Measurements from ENCODE around the gene PYHIN1. TPM values are rescaled to one million over a fixed set of nuclear protein-coding genes. Genes with fewer than 3 reads are reported as not detected.

The PYHIN1 gene
- total and polyA plus RNA-seq, 2 of the 4 experiments (the other 2 are of a cell fraction) = not detected

DNA sequence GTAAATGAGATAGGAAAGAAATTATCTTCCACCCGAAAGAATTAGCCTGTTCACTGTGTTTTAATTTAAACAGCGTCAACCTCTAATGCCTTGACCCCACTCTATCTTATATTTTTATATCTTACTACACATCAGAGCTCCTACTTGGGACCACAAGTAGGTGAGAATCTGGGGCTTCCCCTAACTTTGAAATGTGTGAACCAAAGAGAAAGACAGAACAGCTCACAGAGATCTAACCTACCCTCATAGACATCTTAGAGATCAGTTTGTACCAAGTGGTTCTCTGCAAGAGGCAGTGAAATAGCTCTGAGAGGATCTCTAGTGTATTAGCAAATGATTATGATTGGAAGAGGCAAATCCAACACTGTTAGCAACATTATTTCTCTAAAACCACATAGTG is 47.4 kb downstream of the PYHIN1 start:
- WGBS, 2 experiments (ENCODE audit: extremely low coverage in 2 of 2, insufficient read length in 1 of 2) = no CpG with 5 or more reads among the region's 2 CpGs
- Histone ChIP-seq H2AK5ac (ENCODE audit: low read depth, low read length) (no peak overlapping the region), H2AK9ac (replicated peaks; ENCODE audit: low read depth, low read length, poor library complexity) (no peak overlapping the region), H3K4me2 (ENCODE audit: low read depth, low read length) (no peak overlapping the region), H3K9me1 (ENCODE audit: insufficient read depth, low read length) (no peaks in the 10 kb centered on the region), H3K9me3 (ENCODE audit: control insufficient read depth, insufficient read depth, low read length) (no peaks in the 10 kb centered on the region), H3K56ac (ENCODE audit: extremely low read depth, insufficient read depth, low read length) (no peak overlapping the region), H2AFZ (replicated peaks; ENCODE audit: low read length, poor library complexity) (no peak overlapping the region), H4K20me1 (ENCODE audit: insufficient read depth, low read length) (no peaks in the 10 kb centered on the region), H3K36me3 (ENCODE audit: control insufficient read depth, insufficient read depth, low read length) (no peaks in the 10 kb centered on the region), H3K23ac (ENCODE audit: low read depth, low read length) (no peak overlapping the region), H2BK15ac (ENCODE audit: low read depth, low read length) (no peak overlapping the region), H3K4me3 (ENCODE audit: insufficient read depth, low read depth, low read length) (no peak overlapping the region), H4K8ac (ENCODE audit: low read depth in 2 of 2, low read length in 2 of 2) (no peak overlapping the region), H3K4me1 (ENCODE audit: control insufficient read depth, insufficient read depth, low read length) (no peaks in the 10 kb centered on the region), H2BK5ac (ENCODE audit: low read depth, low read length, poor library complexity, severe bottlenecking) (no peak overlapping the region), H3K9ac (ENCODE audit: low read depth, low read length) (no peak overlapping the region), H3K18ac (ENCODE audit: low read depth, low read length) (no peak overlapping the region), H3K27me3 (ENCODE audit: control insufficient read depth, insufficient read depth, low read length) (no peaks in the 10 kb centered on the region), H3K4ac (ENCODE audit: low read depth, low read length) (no peak overlapping the region), H3K79me1 (ENCODE audit: low read depth in 1 of 2, low read length in 2 of 2) (no peaks in the 10 kb centered on the region), H3K27ac (ENCODE audit: insufficient read depth, low read length) (no peak overlapping the region), H4K5ac (ENCODE audit: low read depth, low read length) (no peak overlapping the region), H3K14ac (replicated peaks; ENCODE audit: low read depth, low read length) (no peak overlapping the region), H2BK120ac (ENCODE audit: low read depth, low read length) (no peak overlapping the region), H4K91ac (ENCODE audit: insufficient read depth, low read depth, low read length) (no peak overlapping the region), H2BK20ac (ENCODE audit: low read depth, low read length) (no peak overlapping the region)
- BruUV-seq (replicated peaks) = no TSS peak
- ATAC-seq (ENCODE audit: low read depth) (no peak), DNase-seq (no peak)
- in situ Hi-C loops (cut with MboI; ENCODE audit: low sequenced_read_pairs) (no loop called here), intact Hi-C loops (cut with micrococcal nuclease) (no loop called here), dilution Hi-C loops (cut with HindIII; ENCODE audit: low sequenced_read_pairs, unreplicated experiment) (no loop called here)
- CTCF ChIA-PET = interaction anchor here (0.6 kb wide), 1 partner anchor 1183 kb away, joined by 3 read pairs; no protein-coding TSS in a partner anchor
- TF ChIP-seq, protein P1, sequence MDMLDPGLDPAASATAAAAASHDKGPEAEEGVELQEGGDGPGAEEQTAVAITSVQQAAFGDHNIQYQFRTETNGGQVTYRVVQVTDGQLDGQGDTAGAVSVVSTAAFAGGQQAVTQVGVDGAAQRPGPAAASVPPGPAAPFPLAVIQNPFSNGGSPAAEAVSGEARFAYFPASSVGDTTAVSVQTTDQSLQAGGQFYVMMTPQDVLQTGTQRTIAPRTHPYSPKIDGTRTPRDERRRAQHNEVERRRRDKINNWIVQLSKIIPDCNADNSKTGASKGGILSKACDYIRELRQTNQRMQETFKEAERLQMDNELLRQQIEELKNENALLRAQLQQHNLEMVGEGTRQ (IDR thresholded peaks at IDR 0.05; ENCODE audit: low read depth, low read length) = no peak
- TF ChIP-seq RFX5 (IDR thresholded peaks at IDR 0.05; ENCODE audit: low read depth, low read length) = no peak
- POLR2A ChIA-PET (ENCODE audit: unreplicated experiment) = interaction anchor here (0.7 kb wide), 1 partner anchor 10 kb away, joined by 3 read pairs; no protein-coding TSS in a partner anchor
